ENCODE data around the gene OGFOD2. TPM values are rescaled to one million over a fixed set of nuclear protein-coding genes. Genes with fewer than 3 reads are reported as not detected.

Gene OGFOD2
- total RNA-seq, 1 donor from 2014 or later, result 8.9 TPM

DNA sequence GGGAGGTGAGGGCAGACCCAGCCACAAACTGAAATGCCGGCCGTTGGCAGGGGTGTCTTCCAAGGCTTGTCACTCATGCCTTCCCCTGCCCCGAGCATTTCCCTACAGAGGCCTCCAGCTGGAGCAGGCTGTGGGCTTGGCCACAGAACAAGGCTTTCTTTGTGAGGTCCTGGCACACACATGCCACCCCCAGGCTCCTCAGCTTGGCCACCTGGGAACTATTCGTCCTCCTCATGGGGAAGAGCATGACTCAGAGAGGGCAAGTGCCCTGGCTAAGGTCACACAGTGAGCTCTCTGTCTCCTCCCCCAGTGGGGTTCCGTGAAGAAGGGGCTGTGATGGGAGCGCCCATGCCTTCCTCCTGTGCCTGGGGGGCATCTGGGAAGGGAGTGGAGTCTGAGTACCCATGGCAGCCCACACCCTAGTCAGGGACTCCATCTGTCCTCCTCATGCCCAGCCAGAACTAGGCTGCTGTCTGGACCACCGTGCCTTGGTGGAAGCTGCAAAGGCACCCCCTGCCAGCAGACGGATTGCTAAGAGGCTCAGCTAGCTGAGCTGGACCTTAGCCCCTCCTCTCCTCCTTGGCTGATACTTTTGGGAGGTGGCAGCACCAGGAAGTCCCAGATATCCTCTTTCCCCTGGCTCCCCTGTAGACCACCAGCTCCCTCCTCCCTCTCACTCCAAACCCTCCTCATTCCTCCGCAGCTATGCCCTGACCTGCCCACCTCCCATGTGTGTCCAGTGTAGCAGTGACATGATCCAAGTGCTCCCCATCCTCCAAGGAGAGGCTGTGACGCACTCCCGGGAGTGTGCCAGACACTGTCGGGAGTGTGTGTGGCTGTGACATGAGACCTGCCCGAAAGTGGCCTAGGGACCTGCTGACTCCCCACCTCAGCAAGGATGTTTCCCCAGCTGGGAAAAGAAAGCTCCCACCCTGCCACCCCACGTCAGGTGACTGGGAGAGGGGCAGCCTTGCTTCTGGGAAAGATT is 30.1 kb upstream of the OGFOD2 start:
- no peak overlapping the region for H3K4me3 ChIP-seq (ENCODE audit: low read depth, low read length)
- no peak for DNase-seq (ENCODE audit: low read depth)
- TF ChIP-seq, protein P1, sequence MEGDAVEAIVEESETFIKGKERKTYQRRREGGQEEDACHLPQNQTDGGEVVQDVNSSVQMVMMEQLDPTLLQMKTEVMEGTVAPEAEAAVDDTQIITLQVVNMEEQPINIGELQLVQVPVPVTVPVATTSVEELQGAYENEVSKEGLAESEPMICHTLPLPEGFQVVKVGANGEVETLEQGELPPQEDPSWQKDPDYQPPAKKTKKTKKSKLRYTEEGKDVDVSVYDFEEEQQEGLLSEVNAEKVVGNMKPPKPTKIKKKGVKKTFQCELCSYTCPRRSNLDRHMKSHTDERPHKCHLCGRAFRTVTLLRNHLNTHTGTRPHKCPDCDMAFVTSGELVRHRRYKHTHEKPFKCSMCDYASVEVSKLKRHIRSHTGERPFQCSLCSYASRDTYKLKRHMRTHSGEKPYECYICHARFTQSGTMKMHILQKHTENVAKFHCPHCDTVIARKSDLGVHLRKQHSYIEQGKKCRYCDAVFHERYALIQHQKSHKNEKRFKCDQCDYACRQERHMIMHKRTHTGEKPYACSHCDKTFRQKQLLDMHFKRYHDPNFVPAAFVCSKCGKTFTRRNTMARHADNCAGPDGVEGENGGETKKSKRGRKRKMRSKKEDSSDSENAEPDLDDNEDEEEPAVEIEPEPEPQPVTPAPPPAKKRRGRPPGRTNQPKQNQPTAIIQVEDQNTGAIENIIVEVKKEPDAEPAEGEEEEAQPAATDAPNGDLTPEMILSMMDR (conservative IDR thresholded peaks at IDR 0.05; ENCODE audit: low read depth, low read length), result no peak

DNA sequence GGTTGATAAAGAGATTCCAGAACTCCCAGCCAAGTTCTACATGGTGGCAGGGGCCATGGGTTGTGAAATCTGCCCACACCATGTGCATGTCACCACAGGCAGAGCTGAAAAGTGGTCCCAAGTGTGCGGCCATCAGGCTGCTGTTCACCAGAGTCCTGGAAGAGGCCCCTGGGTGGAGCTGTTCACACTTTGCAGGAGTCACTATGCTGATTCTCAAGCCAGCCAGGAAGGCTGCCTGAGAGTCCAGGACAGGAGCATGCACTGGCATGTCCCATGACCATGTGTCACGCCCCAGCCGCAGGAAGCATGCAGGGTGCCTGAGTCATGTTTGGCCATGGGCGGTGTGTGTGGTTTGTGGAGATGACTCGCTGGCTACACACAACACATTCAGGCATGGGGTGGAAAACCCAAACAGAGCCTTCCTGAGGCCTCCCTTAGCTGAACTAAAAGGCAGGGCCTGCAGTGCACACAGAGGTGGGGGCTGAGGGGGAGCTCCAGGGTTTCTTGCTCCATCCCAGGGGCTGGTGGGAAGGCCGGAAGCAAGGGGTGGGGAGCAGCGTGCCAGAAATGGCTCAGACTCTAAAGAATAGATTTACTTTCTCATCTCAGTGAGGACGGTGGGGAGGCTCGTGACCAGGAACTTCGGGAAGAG is 28.2 kb upstream of the OGFOD2 start:
- DNase-seq (ENCODE audit: low read depth), result peak; percentile 94
- TF ChIP-seq, protein P1 (conservative IDR thresholded peaks at IDR 0.05; ENCODE audit: low read depth, low read length), result peak; percentile 59
- no peak overlapping the region for H3K4me3 ChIP-seq (ENCODE audit: low read depth, low read length)

DNA sequence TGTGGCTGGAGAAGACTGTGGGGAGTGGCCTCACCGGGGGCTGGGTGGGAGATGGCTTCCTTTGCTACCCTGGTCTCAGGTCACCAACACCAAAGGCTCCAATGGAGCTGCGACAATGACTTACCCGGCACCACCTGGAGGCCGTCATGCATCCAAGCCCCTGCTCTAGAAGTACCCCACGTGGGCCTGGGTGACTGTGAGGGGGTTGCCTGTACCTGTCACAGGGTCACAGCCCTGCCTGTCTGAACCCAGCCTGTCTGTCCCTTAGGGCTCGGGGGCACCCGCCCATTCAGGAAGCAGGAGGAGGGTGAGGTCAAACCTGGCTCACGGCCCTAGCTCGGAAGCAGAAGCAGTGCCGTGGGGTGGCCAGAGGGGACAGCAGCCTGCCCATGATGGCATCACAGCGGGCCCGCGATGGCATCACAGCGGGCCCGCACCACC is 27.7 kb upstream of the OGFOD2 start:
- no peak for DNase-seq (ENCODE audit: low read depth)
- no peak overlapping the region for H3K4me3 ChIP-seq (ENCODE audit: low read depth, low read length)
- TF ChIP-seq, protein P1 (conservative IDR thresholded peaks at IDR 0.05; ENCODE audit: low read depth, low read length), result no peak

DNA sequence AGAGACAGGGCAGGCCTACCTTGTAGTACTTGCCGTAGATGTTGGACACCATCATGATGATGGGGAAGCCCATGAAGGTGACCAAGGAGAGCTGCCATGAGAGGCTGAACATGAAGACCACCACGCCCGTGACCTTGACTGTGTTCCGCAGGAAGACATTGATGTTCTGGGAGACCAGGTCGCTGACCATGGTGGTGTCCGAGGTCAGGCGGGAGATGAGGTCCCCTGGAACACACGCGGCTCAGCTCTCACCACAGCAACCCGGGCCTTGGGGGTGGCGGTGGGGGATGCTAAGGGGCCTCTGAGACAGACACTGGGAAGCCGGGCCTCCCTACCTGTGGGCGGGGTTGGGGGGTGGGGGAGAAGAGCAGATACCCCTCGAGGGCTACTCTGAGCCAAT is 26.4 kb upstream of the OGFOD2 start:
- no peak for DNase-seq (ENCODE audit: low read depth)
- H3K4me3 ChIP-seq (ENCODE audit: low read depth, low read length), result no peak overlapping the region
- TF ChIP-seq, protein P1 (conservative IDR thresholded peaks at IDR 0.05; ENCODE audit: low read depth, low read length), result no peak

DNA sequence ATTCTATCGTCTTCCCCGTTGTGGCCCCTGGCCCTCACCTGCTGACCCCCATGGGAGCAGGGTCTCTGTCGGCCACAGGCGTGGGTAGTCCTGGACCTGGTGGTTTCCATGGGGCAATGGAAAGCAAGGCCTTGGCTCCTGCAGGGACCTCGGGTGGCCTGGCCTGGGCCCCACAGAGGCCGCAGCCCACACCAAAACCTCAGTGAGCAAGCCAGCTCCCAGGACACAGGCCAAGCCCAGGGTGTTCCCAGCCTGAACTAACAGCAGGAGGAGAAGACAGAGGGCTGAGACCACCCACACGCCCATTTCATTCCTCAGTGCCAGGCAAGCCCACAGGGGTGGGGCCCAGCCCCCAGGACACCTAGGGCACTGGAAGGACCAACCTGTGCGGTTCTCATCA is 25.6 kb upstream of the OGFOD2 start:
- no peak overlapping the region for H3K4me3 ChIP-seq (ENCODE audit: low read depth, low read length)
- TF ChIP-seq, protein P1 (conservative IDR thresholded peaks at IDR 0.05; ENCODE audit: low read depth, low read length), result no peak
- no peak for DNase-seq (ENCODE audit: low read depth)

DNA sequence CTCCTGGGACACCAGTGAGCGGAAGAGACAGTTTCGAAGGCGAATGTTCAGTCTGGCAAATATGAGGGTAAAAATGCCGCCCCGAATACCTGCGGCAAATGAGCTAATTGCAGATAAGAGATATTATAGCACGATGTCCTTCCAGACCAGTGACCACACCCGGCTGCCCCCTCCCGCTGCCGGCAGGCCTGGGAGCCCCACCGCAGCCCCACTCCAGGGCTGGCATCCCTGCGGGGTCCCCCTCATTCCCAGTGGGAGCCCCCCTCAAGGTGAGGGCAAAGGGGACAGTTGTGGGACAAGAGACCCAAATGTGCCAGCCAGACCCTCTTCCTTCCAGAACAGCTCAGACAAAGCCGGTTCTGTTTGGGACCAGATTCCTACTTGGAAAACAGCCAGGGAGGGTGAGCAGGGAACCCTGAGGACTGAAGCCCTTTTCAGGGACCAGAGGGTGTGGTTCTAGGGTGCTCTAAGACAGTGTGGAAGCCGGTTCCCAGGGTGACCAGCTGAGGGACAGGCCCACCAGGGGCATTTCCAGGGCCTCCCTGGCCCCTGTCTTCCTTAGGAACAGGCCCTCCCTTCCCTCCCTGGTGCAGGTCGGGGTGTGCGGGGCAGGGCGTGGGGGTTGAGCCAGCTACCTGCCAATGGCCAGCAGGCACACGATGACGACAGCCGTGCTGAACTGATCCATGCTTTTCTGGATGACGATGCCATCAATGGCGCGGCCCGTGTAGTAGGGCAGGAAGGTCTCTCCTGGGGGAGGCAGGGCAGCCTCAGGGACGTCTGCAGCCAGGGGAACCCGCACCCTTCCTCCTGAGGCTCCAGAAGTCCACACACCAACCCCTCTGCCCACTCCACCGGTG is 25.0 kb upstream of the OGFOD2 start:
- TF ChIP-seq, protein P1 (conservative IDR thresholded peaks at IDR 0.05; ENCODE audit: low read depth, low read length), result no peak

More for the DNA sequence above, 25.0 kb upstream of the OGFOD2 start:
- no peak for DNase-seq (ENCODE audit: low read depth)
- H3K4me3 ChIP-seq (ENCODE audit: low read depth, low read length), result no peak overlapping the region
